Activated naive CD4-positive, alpha-beta T cell treated with anti-CD3 and anti-CD28 coated beads for 36 hours (primary cell): Measurements from ENCODE around the gene DNAH14. TPM values are rescaled to one million over a fixed set of nuclear protein-coding genes. Genes with fewer than 3 reads are reported as not detected.

ENCODE experiments used
- CTCF ChIA-PET: fragments of 350-600 bp; sonication (Branson Sonifier 250); formaldehyde crosslinking; loops from one replicate; lab custom pipeline; 2021; ENCODE audit warnings: antibody characterized with exemption; lab: Charles Lee
- DNase-seq: peaks from one replicate; pipeline ENCODE4 v3.0.0-alpha.2; 2020
- H3K27ac Mint-ChIP-seq: one replicate; pipeline ENCODE4 v1.8.0; 2021; ENCODE audit warnings: mild to moderate bottlenecking, mixed read lengths
- H3K27me3 Mint-ChIP-seq: one replicate; pipeline ENCODE4 v1.8.0; 2021; ENCODE audit warnings: low read depth, mixed read lengths
- H3K36me3 Mint-ChIP-seq: one replicate; pipeline ENCODE4 v1.8.0; 2021; ENCODE audit warnings: low read depth, mixed read lengths
- H3K4me1 Mint-ChIP-seq: one replicate; pipeline ENCODE4 v1.8.0; 2021; ENCODE audit warnings: low read depth, mixed read lengths
- H3K4me3 Mint-ChIP-seq: one replicate; pipeline ENCODE4 v1.8.0; 2021; ENCODE audit warnings: mild to moderate bottlenecking, moderate library complexity, mixed read lengths
- H3K9me3 Mint-ChIP-seq: one replicate; pipeline ENCODE4 v1.8.0; 2021; ENCODE audit warnings: mixed read lengths
- intact Hi-C: fragments of 100-400 bp; cut with micrococcal nuclease; formaldehyde crosslinking; loops from one replicate; pipeline ENCODE4 v1.15.1; 2023
- total RNA-seq, 2 experiments: library from RNA; stranded (reverse); gene quantifications; one replicate each; pipeline ENCODE4 v1.2.3, GENCODE V29; 2021

Gene DNAH14
- total RNA-seq, 2 experiments from 2014 or later = 0.38 to 0.89 TPM

GRCh38 chr1:224898937-224899336, 30.5 kb upstream of the DNAH14 start:
- DNase-seq = no peak
- intact Hi-C loops = no loop called here
- H3K4me3 Mint-ChIP-seq = no peak overlapping the region
- H3K27me3 Mint-ChIP-seq = peaks cover 4% of the 10 kb centered on the region
- H3K4me1 Mint-ChIP-seq = no peaks in the 10 kb centered on the region
- H3K9me3 Mint-ChIP-seq = peaks cover 1% of the 10 kb centered on the region
- no peak overlapping the region for H3K27ac Mint-ChIP-seq
- CTCF ChIA-PET = no interaction called here
- no peaks in the 10 kb centered on the region for H3K36me3 Mint-ChIP-seq

GRCh38 chr1:224900062-224900630, 29.3 kb upstream of the DNAH14 start:
- Mint-ChIP-seq H3K27me3 (peaks cover 12% of the 10 kb centered on the region), H3K4me1 (no peaks in the 10 kb centered on the region), H3K9me3 (peaks cover 1% of the 10 kb centered on the region), H3K36me3 (no peaks in the 10 kb centered on the region), H3K4me3 (no peak overlapping the region), H3K27ac (no peak overlapping the region)
- intact Hi-C loops = no loop called here
- no peak for DNase-seq
- CTCF ChIA-PET = no interaction called here

GRCh38 chr1:224901087-224901810, 28.2 kb upstream of the DNAH14 start:
- peaks cover 1% of the 10 kb centered on the region for H3K9me3 Mint-ChIP-seq
- CTCF ChIA-PET = no interaction called here
- DNase-seq = no peak
- no peak overlapping the region for H3K4me3 Mint-ChIP-seq
- H3K27me3 Mint-ChIP-seq = peaks cover 11% of the 10 kb centered on the region
- H3K27ac Mint-ChIP-seq = no peak overlapping the region
- H3K4me1 Mint-ChIP-seq = no peaks in the 10 kb centered on the region
- intact Hi-C loops = no loop called here
- H3K36me3 Mint-ChIP-seq = no peaks in the 10 kb centered on the region

GRCh38 chr1:224903955-224904354, 25.5 kb upstream of the DNAH14 start:
- Mint-ChIP-seq H3K27me3 (peaks cover 20% of the 10 kb centered on the region), H3K9me3 (no peaks in the 10 kb centered on the region), H3K4me3 (no peak overlapping the region), H3K27ac (no peak overlapping the region), H3K36me3 (no peaks in the 10 kb centered on the region), H3K4me1 (no peaks in the 10 kb centered on the region)
- CTCF ChIA-PET = no interaction called here
- intact Hi-C loops = no loop called here
- no peak for DNase-seq

DNA sequence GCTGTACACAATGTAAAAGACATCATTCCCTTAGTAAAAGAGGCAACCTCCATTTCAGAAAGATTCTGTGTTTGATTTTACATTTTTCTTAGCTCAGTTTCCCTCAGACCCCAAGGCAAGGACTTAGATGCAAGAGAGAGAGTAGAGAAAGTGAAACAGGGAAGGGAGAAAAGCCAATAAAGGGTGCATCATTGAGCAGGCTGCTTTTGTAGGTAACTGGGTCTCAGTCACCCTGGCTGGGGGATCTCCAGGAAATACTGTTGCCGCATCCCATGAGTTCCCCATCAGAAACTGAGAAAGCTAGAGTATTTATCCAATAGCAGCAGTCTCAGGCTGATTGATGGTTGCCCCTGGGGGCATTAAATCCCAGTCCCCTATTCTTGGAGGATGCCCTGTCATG, 23.1 kb upstream of the DNAH14 start:
- intact Hi-C loops = no loop called here
- Mint-ChIP-seq H3K36me3 (peaks cover 3% of the 10 kb centered on the region), H3K4me1 (no peaks in the 10 kb centered on the region), H3K9me3 (peaks cover 7% of the 10 kb centered on the region), H3K27ac (no peak overlapping the region), H3K4me3 (no peak overlapping the region), H3K27me3 (peaks cover 25% of the 10 kb centered on the region)
- CTCF ChIA-PET = interaction anchor here (0.7 kb wide), 1 partner anchor 16 kb away, joined by 4 read pairs; no protein-coding TSS in a partner anchor
- DNase-seq = no peak

- no peak for DNase-seq
- peaks cover 18% of the 10 kb centered on the region for H3K27me3 Mint-ChIP-seq
- intact Hi-C loops = no loop called here
- H3K9me3 Mint-ChIP-seq = peaks cover 14% of the 10 kb centered on the region
- peaks cover 3% of the 10 kb centered on the region for H3K36me3 Mint-ChIP-seq
- H3K27ac Mint-ChIP-seq = no peak overlapping the region
- no peaks in the 10 kb centered on the region for H3K4me1 Mint-ChIP-seq
- CTCF ChIA-PET = no interaction called here
- no peak overlapping the region for H3K4me3 Mint-ChIP-seq
Measured at GRCh38 chr1:224911217-224911616, 18.3 kb upstream of the DNAH14 start.

- intact Hi-C loops = no loop called here
- Mint-ChIP-seq H3K27ac (no peak overlapping the region), H3K36me3 (peaks cover 3% of the 10 kb centered on the region), H3K4me1 (no peaks in the 10 kb centered on the region), H3K4me3 (no peak overlapping the region), H3K9me3 (peaks cover 14% of the 10 kb centered on the region), H3K27me3 (peaks cover 10% of the 10 kb centered on the region)
- no peak for DNase-seq
- CTCF ChIA-PET = interaction anchor here (0.6 kb wide), 1 partner anchor 1056 kb away, joined by 7 read pairs; no protein-coding TSS in a partner anchor
Measured at GRCh38 chr1:224914292-224914900, 15.1 kb upstream of the DNAH14 start.

GRCh38 chr1:224919508-224919907, 10.0 kb upstream of the DNAH14 start:
- no peaks in the 10 kb centered on the region for H3K4me1 Mint-ChIP-seq

GRCh38 chr1:224920930-224921329, 8.5 kb upstream of the DNAH14 start:
- Mint-ChIP-seq H3K27ac (no peak overlapping the region), H3K9me3 (no peaks in the 10 kb centered on the region), H3K4me1 (no peaks in the 10 kb centered on the region), H3K27me3 (peaks cover 10% of the 10 kb centered on the region), H3K4me3 (no peak overlapping the region), H3K36me3 (no peaks in the 10 kb centered on the region)
- intact Hi-C loops = no loop called here
- DNase-seq = no peak
- CTCF ChIA-PET = interaction anchor here (0.6 kb wide), 1 partner anchor 621 kb away, joined by 3 read pairs; no protein-coding TSS in a partner anchor

More at GRCh38 chr1:224919508-224919907, 10.0 kb upstream of the DNAH14 start:
- CTCF ChIA-PET = no interaction called here
- peaks cover 14% of the 10 kb centered on the region for H3K27me3 Mint-ChIP-seq
- no peak overlapping the region for H3K4me3 Mint-ChIP-seq
- no peak overlapping the region for H3K27ac Mint-ChIP-seq
- DNase-seq = no peak
- no peaks in the 10 kb centered on the region for H3K36me3 Mint-ChIP-seq
- no peaks in the 10 kb centered on the region for H3K9me3 Mint-ChIP-seq
- intact Hi-C loops = no loop called here

GRCh38 chr1:224921354-224921753, 8.1 kb upstream of the DNAH14 start:
- Mint-ChIP-seq H3K4me3 (no peak overlapping the region), H3K27ac (no peak overlapping the region), H3K9me3 (no peaks in the 10 kb centered on the region), H3K27me3 (peaks cover 10% of the 10 kb centered on the region), H3K4me1 (no peaks in the 10 kb centered on the region), H3K36me3 (no peaks in the 10 kb centered on the region)
- no peak for DNase-seq
- intact Hi-C loops = no loop called here
- CTCF ChIA-PET = no interaction called here

GRCh38 chr1:224922404-224923164, 6.9 kb upstream of the DNAH14 start:
- Mint-ChIP-seq H3K27ac (no peak overlapping the region), H3K4me1 (no peaks in the 10 kb centered on the region), H3K27me3 (peaks cover 14% of the 10 kb centered on the region), H3K36me3 (no peaks in the 10 kb centered on the region), H3K9me3 (no peaks in the 10 kb centered on the region), H3K4me3 (no peak overlapping the region)
- intact Hi-C loops = loop anchor here (1.0 kb wide), 2 partner anchors 278 to 409 kb away; no protein-coding TSS in a partner anchor
- peak; percentile 6 for DNase-seq
- CTCF ChIA-PET = interaction anchor here (0.6 to 1.7 kb wide), 35 partner anchors 10 to 550 kb away, joined by 3 to 40 read pairs (median 3); no protein-coding TSS in a partner anchor

GRCh38 chr1:224923726-224924125, 5.7 kb upstream of the DNAH14 start:
- H3K9me3 Mint-ChIP-seq = no peaks in the 10 kb centered on the region
- H3K36me3 Mint-ChIP-seq = no peaks in the 10 kb centered on the region
- H3K27me3 Mint-ChIP-seq = peaks cover 17% of the 10 kb centered on the region
- no peak overlapping the region for H3K27ac Mint-ChIP-seq
- no peak for DNase-seq
- intact Hi-C loops = no loop called here
- CTCF ChIA-PET = interaction anchor here (0.7 to 1.5 kb wide), 3 partner anchors 72 to 414 kb away, joined by 3 to 8 read pairs (median 5); no protein-coding TSS in a partner anchor
- H3K4me1 Mint-ChIP-seq = no peaks in the 10 kb centered on the region
- H3K4me3 Mint-ChIP-seq = no peak overlapping the region
